GM21360 (cell line): ENCODE results near the gene CIDEB.
A peak's percentile ranks its signal among the peaks of the same experiment; 100 is the strongest.

ENCODE experiments used
- ATAC-seq: cut with Tn5 transposase; IDR thresholded peaks from one replicate; pipeline ENCODE4 v1.9.1; 2021; ENCODE audit warnings: mild to moderate bottlenecking, moderate library complexity; ENCODE audit not compliant: unreplicated experiment

CIDEB gene

DNA sequence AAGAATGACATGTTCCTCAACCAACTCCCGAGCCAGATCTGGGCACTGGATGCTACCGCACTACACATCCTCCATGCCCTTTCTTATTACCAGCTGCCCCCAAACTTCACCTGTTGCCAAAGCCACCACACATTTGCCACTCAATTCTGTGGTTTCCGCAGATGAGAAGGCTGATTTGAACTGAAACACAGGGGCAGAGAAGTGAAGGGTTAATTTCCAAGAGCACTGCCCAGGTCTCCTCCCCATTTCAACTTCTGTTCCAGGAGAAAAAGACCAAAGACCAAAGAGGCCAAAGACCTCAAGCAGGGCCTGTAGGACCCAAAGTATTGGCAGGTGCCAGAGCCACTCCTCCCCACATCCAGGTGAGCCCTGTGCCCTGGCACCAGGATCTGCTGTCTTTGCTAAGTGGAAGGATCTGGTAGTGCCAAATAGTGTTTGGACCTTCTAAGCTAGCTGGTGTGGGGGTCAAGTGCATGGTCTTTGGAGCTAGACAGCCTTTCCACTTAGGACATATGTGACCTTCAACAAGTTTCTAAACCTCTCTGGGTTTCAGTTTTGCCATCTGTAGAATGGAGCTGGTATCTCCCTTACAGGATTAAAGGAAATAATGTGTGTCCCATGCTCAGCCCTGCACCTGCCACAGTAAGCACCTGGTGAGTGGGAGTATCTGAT lies 16.2 kb downstream of the CIDEB start:
- ATAC-seq: no peak

DNA sequence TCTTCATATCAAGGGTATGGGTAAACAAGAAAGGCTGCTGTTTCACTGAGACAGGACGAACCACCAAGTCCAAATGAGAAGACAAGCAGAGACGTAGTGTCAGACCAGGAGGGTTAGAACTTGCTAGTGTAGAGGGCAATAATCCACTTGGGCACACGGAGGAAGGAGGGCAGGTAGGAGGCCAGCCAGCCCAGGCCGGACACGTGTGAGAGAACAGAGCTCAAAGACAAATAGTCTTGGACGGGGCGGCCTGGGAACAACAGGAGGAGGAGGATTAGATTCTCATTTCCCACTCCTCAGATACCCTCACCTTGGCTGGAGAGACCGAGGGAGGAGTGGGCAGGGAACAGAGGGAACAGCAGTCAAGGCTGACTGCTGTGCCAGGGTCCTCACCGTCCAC lies 17.0 kb downstream of the CIDEB start:
- no peak for ATAC-seq

DNA sequence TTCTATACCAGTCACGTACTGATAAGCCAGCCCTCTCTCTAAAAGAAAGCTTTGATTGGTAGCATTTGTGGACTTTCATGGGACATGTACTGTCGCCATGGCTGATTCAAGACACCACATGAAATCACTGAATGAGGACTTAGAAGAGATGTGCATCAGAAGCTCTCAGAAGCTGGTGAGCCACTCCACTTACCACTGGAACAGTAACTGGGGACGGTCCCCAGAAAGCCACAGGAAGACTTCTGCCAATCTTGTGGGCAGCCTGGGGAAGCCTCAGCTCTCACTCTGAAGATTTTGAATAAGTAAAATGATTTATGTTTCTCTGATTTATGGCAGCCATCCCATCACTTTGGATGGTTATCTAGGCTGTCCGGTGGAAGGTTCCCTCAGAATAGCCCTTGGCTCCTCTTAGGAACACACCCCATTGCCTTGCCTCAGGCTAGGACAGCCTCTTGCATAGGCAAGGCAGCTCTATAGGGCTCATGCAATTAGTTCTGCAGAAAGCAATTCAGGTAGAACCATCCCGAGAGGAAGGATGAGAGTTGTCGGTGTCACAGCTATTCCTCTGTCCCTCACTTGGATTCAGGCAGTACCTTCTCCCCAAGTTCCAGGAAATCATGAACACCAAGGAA lies 18.0 kb downstream of the CIDEB start:
- peak; percentile 61 for ATAC-seq

DNA sequence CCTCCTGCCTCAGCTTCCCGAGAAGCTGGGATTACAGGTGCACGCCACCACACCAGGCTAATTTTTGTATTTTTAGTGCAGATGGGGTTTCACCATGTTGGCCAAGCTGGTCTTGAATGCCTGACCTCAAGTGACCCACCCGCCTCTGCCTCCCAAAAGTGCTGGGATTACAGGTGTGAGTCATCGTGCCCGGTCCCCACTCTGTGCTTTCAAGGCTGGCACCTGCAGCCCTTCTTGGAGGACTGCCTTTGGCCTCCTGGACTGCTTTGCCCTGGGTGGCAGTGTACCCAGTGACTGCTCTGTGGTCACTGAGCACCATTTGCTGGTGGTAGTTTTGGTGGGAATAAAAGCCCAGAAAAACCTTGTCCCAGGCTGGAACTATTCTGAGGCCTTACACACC lies 20.8 kb downstream of the CIDEB start:
- no peak for ATAC-seq

DNA sequence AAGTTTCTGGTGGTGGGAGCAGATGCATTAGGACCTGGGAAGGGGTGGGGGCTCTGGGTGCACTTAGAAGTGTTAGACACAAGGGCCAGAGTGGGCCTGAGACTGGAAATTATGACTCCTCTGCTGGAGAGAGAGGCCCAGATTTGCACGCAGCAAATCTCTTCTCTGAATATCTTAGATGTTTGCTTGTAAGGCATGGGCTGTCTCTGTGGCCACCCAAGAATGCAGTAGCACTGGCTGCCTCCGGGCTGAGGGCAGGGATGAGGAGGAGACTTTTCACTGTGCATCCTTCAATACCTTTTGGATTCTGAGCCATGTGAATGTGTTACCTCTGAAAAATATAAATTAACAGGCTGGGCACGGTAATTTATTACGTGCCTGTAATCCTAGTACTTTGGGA lies 22.4 kb downstream of the CIDEB start:
- ATAC-seq: no peak

DNA sequence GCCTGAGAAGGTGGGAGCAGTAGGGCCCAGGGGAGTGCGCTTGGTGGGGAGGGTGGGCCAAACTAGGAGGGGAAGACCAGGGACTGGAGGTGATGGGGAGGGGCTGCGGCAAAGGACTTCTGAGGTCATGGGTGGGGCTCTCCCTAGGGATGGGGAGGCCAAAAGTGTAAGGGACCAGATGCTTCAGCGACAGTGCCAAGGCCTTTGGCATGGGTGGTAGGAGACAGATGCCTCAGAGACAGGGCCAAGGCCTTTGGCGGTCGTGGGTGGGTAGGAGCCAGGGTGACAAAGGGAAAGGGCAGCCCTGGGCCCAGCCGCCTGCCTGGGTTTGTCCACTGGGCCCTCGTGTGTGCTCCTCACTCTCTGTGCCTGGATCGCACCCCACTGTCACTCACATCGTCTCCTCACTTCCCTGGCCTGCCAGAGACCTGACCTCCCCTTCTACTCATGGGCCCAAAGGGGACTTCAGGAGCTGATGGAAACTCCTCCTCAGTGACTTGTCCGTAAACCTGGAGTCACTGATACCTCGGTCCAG lies 23.2 kb downstream of the CIDEB start:
- ATAC-seq: no peak

DNA sequence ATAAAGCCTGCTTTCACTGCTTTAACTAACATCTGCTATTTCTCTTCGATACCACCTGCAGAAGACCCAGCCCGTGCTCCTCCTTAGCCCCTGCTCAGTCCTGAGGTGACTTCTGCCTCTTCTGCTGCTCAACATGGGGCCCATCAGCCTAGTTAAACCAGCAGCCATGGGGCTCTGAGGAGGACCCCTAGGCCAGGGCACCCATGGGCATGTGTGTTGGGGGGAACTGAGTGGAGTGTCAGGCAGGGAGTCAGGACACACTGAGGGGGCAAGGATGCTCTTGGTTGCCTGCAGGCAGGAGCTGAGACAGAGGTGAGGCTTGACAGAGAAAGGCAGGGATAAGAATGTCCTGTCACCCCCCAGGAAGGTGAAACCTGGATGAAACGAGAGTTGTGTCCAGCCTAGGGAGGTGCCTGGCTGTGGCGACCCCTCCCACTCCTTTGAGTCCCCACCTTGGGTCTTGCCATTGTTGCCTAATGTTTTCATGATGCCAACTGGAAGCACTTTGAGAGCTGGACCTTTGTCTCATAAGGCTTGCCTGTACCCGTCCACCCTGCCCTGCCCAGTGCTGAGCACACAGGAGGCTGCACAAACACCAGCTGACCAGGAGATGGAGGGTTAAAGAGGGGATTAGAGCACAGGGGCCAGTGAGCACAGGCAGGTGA lies 23.8 kb downstream of the CIDEB start:
- ATAC-seq: no peak

DNA sequence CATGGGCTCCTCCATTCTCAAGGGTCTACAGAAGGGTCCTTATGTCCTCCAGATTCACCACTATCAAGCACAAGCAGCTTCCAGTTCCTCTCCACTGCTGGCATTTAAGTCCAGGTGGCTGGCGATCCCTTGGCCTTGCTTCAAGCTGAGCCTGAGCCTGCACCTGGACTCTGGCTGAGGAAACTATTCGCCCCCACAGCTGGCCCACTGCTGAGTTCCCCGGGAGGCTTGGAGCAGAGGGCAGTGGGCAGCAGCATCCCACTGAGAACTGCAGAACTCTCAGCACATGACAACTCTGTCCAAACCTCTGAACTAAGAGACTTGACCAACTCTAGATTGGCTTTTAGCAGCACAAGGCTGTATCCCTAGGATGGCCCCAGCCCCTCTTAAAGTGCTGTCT lies 25.0 kb downstream of the CIDEB start:
- ATAC-seq: no peak

DNA sequence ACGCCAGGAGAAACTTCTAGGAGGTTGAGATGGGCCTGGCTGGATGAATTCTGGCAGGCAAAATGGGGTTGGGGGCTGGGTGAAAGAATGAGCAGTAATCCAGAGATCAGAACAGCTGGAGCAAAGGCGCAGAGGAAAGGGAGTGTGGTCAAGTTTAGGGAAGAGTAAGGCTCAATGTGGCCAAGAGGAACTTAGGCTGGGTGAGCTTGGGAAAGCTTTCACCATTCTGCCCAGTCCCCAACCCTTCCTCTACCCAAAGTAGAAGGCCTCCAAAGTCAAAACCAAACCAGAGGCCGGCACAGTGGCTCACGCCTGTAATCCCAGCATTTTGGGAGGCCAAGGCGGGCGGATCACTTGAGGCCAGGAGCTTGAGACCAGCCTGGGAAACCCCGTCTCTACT lies 26.1 kb downstream of the CIDEB start:
- no peak for ATAC-seq

DNA sequence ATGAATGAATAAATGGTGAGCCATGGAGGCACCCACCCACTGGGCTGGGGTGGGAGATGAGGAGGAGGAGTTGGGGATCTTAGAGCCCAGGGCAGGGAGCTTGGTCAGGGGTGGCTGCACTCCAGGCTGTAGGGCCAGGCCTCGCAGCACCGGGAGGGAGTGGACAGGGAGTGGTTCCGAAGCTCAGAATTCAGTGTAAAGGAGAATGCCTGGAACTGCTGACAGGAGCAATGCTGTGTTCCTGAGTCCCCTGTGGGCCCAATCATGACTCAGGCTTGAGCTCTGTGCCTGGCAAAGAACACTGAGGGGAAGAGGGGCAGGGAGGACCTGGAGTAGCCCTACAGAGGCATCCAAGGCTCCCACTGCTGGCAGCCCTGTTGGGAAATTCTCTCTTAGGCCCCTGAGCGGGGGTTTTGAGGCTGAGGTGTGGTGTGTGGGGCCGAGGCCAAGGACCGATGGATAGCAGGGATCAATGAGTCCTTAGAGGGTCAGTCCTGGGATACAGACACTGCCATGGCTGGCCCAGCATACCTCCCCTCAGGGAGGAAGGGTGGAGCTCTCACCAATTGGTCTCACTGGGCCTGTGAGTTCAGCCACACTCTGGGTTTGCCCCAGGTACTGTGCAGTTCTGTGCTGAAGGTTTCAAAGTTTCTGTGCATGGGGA lies 26.8 kb downstream of the CIDEB start:
- ATAC-seq: no peak

DNA sequence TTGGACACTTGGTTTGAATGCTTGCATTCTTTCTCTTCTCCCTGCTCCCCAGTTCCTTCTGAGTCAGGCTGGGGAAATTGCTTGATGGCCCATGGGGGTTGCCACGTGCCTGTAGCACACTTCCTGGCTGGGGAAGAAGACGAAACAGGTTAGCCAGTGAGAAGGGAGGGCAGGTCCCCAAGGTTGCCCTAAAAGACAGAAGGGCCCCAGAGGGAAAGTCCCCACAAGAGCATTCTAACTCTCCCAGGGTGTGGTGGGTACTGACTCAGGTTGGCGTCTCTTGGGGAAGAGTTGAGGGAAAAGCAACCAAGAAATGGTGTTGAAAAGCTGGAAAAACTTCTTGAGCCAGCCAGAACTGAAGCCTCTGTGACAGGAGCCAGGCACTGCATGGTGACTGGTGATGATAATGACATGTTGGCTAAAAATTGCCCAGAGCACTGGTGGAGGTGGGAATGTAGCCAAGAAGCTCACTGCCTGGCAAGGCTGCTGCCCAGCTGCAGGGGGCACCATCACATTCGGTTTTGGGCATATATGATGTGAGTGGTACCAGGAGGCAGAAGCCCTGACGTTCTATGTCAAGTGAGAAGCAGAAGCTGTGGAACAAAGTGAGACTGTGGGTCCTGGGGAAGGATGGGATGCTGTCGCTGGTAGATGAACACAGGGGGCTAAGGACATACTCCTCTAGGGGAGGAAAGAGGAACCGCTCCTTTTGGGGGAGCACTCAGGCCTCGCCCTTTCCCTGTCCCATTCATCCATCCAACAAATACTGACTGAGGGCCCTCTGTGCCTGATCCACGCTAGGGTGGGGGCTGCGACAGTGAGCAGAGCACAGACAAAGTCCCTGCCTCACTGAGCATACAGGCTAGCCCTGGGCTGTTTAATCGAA lies 28.2 kb downstream of the CIDEB start:
- ATAC-seq: peak; percentile 55

DNA sequence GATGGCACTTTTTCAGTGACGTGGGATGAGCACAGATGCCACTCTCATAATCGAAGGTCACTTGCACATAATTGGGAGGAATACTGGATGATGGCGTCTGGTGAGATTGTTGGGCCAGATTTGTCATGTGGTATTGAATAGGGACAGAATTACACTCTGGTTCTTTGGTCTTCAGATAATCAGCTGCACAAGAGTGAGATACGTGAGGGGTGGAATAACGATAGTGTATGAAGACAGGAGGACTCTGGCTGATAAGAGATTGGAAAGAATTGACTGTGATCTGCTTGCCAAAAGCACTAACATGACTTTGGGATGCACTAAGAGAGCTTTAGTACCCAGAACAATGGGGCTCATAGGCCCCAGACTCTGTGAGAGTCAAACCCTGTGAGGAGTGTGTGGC lies 29.4 kb downstream of the CIDEB start:
- ATAC-seq: no peak

DNA sequence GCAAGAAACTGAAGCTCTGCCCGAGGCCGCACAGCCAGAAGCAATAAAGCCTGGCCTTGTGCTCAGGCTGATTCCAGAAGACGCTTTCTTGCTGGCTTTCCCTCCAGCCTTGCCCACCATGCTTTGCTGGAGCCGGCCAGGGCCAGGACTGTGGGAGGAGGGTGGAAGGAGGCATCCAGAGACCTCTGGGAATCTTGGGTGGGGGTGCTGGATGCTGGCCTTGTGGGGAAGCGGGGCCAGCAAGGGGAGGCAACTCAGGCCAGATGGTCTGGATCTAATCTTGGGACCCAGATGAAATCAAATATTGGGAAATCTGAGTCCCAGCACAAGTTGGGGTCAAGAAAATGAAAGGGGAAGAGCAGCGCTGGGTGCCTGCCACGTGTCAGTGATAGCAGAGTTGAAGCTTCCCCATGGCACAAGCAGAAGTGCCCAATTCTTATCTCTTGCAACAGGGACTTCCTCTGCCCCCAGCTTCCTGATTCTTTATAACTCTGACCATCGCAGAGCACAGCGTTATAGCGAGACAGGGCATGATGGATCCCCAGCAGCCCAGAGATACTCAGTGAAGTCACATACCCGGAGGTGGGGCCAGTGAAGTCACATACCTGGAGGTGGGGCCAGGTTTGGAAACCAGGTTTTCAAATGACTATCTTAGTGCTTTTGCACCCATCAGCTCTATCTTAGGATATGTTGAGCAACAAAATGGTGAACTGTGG lies 30.0 kb downstream of the CIDEB start:
- no peak for ATAC-seq

DNA sequence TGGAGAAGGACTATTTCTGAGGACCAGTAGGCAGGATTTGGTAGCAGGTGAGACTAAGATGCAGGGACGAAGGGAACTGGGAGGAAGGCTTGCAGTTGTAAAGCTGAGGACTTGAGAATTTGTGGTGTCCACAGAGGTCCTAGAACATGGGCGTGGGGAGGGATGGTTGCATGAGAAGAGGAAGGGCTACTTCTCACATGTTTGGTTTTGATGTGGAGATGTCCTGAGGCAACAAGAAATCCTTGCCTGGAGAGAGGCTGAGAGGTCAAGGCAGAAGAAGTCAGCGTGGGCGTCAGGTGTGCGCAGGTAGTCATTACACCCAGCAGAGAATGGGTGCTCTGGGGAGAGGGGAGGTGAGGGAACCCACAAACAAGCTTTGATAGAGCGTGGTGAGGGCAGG lies 30.7 kb downstream of the CIDEB start:
- ATAC-seq: no peak

DNA sequence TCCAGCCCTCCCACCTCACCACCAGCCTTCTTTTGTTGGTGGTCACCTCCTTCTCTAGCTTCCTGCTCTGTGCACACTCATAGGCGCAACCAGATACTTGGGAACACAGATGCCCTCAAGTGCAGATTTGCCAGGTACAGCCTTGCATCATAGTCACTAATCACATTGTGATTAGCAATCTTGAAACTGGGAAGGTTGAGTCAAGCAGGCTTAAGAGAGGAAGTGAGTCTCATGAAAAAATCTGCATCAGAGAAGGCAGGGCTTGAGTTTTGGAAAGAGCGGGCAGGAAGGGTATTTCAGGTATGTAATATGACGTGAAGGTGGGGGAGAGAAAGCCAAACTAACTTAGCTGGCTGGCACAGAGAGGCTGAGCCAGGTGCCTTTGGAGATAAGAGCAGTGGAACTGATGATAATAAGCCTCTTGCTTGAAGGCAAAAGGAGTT lies 33.7 kb downstream of the CIDEB start:
- peak; percentile 44 for ATAC-seq

DNA sequence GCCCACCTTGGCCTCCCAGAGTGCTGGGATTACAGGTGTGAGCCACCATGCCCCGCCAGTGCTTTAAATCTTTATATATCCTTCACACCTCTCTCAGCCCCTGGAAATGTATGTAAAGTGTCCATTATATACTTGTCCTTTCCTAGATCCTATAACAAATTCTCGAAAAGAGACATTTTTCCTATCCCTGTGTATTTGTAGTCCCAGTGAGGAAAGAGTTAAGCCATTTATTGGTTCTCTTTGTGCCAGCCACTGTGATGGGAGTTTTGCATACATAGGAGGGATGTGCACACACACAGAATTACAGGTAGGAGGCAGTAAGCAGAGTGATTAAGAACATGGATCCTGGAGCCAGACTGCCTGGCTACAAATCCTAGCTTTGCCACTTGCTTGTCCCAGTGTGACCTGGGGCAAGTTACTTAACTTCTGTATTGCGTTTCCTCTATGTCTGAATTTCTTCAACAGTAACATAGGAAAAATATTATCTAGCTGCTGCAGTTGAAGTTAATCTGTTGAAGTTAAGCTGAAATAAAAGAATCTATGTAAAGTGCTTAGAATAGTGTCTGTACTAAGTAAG lies 34.3 kb downstream of the CIDEB start:
- no peak for ATAC-seq

DNA sequence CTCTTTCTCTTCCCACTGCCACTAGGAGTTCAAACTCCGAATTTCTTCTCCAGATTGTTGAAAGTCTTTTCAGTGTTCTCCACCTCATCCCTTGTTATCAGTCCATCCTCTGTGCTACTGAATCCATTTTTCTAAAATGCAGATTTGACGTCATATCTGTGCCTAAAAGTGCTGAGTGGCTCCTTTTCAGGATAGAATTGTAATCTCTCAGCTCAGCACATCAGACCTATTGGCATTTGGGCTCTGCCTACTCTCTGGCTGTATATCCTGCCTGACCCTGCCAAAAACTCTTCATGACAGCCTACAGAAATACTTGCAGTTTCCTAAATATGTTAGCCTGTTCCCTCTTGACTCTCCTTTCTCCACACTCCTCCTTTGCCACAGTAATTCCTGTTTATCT lies 35.3 kb downstream of the CIDEB start:
- no peak for ATAC-seq

DNA sequence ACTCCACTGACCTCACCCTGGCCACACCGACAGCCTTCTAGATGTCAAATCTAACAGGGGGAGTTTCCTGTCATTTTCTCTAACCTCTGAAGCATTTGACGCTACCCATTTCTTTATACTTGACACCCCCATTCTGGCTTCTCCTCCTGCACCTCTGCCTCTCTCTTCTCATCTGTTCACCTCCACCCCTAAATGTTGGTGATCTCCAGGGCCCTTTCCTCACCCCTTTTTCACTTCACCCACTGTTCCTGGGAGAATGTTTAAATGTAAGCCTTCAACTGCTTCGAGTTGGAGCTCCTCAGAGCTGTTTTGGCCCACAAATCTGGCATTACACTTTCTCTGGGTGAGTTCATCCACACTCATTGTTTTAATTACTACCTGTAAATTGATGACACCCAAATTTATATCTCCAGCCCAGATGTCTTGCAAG lies 35.9 kb downstream of the CIDEB start:
- ATAC-seq: no peak

DNA sequence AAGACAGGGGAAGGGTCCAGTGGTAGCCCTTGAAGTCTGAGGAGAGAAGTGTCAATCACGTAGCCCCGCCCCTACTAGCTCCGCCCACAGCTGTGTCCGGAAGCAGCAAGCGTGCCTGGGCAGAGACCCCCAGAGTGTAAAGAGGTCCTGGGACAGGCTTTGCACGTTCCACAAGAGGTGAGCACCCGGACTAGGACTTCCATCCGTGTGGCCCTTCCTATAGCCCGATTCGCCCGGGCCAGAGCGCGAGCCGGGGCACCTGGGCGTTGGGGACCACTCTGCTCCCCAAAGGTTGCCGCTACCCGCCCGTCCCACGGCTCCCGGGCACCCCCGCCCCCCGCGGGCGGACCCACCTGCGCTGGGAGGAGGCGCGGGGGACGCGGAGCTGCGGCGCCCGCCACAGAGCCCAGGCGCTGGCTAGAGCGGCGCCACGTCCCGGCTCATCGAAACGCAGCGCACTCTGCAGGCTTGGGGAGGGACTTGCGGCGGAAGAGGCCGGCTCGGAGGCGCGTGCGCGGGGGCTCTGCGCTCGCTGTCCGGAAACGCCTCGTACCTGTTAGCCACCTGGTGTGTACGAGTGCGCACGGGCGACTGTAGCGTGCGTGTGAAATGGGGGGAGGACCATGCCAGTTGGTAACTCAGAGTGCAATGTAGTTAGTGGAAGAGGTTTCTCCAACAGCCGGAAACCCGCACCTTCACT lies 36.5 kb downstream of the CIDEB start, which contains the start of gene RABGGTA:
Gene RABGGTA (minus strand): TSS at position 464 of the 700 bp plus-strand sequence. CDS start 482 bp downstream, outside the sequence.
- peak; percentile 78 for ATAC-seq
